Measurements from ENCODE around the gene LHB.
"Not testable (repeated sequence)": the region's sequence is repeated elsewhere in the genome, so short reads cannot be mapped to it uniquely, and the experiment has no call there.

LHB gene

DNA sequence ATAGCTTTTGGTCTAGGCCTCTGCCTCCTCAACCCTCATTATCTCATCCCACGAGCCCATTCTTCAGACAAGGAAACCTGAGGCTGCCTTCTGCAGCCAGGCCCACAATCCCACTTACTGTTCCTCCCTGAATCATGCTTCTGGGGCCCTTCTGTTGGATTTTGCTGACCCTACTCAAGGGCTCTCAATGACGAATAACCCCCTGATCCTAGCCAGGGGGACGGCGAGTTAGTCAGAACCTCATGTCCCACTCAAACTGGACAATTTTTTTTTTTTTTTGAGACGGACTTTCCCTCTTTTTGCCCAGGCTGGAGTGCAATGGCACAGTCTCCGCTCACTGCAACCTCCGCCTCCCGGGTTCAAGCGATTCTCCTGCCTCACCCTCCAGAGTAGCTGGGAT is 5.2 kb upstream of the LHB start:
- no peak overlapping the region for H3K4me3 ChIP-seq (ENCODE audit: low read length)
- TF ChIP-seq, protein P1, sequence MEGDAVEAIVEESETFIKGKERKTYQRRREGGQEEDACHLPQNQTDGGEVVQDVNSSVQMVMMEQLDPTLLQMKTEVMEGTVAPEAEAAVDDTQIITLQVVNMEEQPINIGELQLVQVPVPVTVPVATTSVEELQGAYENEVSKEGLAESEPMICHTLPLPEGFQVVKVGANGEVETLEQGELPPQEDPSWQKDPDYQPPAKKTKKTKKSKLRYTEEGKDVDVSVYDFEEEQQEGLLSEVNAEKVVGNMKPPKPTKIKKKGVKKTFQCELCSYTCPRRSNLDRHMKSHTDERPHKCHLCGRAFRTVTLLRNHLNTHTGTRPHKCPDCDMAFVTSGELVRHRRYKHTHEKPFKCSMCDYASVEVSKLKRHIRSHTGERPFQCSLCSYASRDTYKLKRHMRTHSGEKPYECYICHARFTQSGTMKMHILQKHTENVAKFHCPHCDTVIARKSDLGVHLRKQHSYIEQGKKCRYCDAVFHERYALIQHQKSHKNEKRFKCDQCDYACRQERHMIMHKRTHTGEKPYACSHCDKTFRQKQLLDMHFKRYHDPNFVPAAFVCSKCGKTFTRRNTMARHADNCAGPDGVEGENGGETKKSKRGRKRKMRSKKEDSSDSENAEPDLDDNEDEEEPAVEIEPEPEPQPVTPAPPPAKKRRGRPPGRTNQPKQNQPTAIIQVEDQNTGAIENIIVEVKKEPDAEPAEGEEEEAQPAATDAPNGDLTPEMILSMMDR (IDR thresholded peaks at IDR 0.05; ENCODE audit: insufficient read depth, low read depth, low read length, missing control alignments): no peak
- DNase-seq (ENCODE audit: low read depth): no peak

DNA sequence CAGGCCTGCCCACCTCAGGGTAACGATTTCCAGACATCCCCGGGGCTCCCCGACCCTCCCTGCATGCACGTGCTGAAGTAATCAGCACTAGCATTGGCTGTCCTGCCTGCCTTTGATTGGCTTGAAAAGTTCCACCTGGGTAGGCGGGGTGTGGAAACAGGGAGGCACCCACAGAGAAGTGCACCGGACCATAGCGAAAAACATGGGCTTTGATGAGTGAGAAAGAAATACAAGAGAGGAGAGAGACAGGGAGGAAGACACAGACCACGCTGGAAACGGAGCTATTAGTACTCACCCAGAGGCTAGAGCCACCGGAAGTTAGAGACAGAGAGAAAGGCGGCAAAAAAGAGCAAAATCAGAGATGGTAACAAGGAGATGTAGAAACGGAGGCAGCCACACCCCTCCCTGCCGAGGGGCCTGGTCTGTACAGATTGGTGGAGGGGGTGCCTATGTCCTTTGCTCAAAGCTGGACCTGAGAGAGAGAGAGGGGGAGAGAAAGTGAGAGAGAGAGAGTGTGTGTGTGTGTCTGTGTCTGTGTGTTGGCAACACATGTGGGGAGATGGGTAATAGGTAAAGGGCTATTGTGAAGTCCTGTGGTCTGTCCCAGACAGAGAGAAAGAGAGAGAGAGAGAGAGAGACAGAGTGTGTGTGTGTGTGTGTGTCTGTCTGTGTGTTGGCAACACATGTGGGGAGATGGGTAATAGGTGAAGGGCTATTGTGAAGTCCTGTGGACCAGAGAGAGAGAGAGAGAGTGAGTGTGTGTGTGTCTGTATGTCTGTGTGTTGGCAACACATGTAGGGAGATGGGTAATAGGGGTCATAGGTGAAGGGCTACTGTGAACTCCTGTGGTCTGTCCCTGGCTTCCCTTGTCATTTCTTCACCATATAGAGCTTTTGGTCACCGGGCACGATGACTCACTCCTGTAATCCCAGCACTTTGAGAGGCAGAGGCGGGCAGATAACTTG is 4.3 kb upstream of the LHB start:
- DNase-seq (ENCODE audit: low read depth): no peak
- TF ChIP-seq, protein P1 (IDR thresholded peaks at IDR 0.05; ENCODE audit: insufficient read depth, low read depth, low read length, missing control alignments): no peak
- H3K4me3 ChIP-seq (ENCODE audit: low read length): no peak overlapping the region

DNA sequence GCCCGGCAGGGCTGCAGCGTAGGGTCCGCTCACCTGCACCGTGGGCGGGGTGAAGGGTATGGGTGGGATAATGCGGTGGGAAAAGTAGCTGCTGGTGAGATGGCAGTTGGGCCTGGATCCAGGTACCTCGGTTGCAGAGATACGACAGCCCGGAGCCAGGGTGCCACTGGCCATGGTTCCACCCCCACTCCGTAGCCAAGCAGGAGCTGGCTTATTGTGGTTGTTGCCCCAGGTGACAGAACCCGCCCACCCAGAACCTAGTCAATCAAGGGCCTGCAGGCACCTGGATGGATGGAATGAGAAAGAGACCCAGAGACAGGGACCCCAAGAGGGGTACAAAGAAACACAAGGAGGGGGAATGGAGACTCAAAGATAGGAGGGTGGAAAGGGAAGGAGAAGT is 3.5 kb upstream of the LHB start:
- DNase-seq (ENCODE audit: low read depth): no peak
- H3K4me3 ChIP-seq (ENCODE audit: low read length): no peak overlapping the region
- TF ChIP-seq, protein P1 (IDR thresholded peaks at IDR 0.05; ENCODE audit: insufficient read depth, low read depth, low read length, missing control alignments): no peak

DNA sequence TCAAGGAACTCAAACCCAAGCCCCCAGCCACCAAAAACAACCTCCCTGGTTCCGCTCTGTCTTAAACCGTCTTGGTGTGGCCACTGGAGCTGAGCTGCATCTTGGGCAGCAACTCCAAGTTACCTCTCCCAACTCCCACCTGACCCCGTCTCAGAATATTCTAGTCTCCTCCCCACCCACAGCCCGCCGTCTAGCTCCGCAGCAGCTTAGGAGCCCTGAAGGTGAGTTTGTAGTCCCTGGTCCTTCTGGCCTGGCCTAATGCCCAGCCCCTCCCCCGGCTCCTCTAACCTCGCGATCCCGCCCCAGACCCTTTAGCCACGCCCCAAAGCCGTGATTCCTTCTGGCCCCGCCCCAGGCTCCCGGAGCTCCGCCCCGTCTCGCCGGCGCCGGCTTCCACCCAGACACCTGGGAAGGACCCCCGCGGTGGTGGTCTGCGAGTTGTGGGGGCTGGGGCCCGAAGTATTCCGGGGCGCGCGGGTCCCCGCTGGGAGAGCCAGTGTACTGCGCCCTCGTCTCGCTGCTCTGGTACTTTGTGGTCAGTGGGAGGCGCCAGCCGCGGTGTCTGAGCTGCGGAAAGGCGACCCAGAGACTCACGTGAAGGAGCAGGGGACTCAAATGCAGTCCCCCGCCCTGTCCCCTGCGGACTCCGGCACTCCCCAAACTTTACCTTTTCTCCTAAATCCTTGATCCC is 2.5 kb upstream of the LHB start:
- H3K4me3 ChIP-seq (ENCODE audit: low read length): peak overlapping the region; percentile 40
- peak; percentile 72 for DNase-seq (ENCODE audit: low read depth)
- TF ChIP-seq, protein P1 (IDR thresholded peaks at IDR 0.05; ENCODE audit: insufficient read depth, low read depth, low read length, missing control alignments): peak; percentile 23

DNA sequence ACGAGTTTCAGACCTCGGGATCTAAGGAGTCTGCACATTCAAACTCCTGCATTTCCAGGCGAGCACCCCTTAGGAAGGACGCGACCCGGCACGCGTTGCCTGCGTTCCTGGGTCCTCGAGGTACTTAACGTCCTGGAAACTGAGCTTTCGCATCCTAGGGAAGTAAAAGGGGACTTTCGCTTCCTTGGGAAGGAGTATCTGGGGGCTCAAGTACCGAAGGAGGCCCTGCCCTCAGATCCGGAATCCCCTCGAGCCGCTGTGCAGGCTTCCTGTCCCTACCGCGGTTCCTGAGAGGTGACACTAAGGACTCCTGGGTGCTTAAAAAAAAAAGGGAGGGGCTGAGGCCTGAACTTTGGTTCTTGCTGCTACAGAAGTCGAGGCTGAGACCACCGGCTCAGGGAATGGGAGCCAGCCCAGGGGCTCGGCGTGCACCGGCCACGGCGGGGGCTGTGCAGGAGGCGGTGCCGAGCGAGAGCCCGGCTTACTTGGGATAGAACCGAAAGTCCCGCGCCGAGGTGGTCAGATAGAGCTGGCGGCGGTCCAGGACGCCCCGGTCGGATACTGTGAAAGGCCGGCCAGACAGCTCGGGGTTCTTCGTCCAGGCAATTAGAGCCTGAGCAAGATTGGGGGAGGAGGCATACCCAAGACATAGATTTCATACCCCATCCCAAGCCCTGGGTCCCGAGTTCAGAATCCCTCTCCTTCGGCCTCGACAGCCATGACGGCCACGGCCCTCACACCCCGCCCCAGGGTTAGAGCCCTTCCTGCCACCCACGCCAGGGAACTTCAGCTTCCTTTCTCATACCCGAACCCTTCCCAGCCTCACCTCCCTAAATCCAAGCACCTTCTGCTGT is 1.7 kb upstream of the LHB start:
- H3K4me3 ChIP-seq (ENCODE audit: low read length): peak overlapping the region; percentile 40
- DNase-seq (ENCODE audit: low read depth): not testable (repeated sequence)

DNA sequence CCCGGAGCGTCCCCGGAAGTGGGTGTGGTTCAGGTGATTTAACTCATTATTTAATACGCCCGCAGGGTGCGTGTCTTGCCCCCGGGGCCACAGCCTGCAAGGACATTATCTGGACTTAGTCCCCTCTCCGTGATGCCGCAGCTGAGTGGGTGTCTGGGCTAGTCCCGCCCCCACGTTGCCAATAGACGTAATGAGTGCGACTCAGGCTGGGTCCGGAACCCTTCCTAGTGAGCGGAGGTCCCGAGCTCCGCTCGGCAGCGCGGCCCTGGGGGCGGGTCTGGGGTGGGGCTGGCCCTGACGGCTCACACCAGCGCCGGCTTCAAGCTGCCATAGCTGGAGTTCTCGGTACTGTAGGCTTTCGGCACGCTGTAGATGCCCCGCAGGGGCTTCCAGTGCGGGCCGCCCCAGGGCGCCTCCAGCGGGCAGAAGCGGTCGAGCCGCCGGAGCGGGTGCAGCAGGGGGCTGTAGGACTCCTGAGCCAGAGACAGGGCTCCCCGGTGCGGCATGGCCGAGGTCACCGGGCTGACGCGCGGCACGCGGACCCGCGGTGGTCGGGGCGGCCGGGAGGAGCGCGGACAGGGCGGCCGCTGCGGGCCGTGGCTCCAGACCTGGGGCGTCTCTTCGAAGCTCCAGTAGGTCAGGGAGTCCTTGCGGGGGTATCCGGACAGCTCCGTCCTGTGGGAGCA is 918 bp upstream of the LHB start:
- H3K4me3 ChIP-seq (ENCODE audit: low read length): peak overlapping the region; percentile 40
- peak; percentile 38 for DNase-seq (ENCODE audit: low read depth)
- TF ChIP-seq, protein P1 (IDR thresholded peaks at IDR 0.05; ENCODE audit: insufficient read depth, low read depth, low read length, missing control alignments): peak; percentile 31

All from epithelial cell of esophagus (primary cell).